Skeletal muscle tissue (tissue), 4 donors: ENCODE measurements around the gene DDX39B. TPM values are rescaled to one million over a fixed set of nuclear protein-coding genes. Genes with fewer than 3 reads are reported as not detected.
"Not testable (repeated sequence)": the region's sequence is repeated elsewhere in the genome, so short reads cannot be mapped to it uniquely, and the experiment has no call there.

Experiments
- H3K27ac ChIP-seq: one replicate; pipeline ENCODE4 v1.7.0; 2013; ENCODE audit warnings: mild to moderate bottlenecking, low read depth, low read length, inconsistent platforms
- H3K27me3 ChIP-seq, 3 donors: one replicate each; pipeline ENCODE4 v1.7.0; 2013; ENCODE audit warnings: low read length in 3 of 3; ENCODE audit not compliant: control insufficient read depth in 3 of 3, insufficient read depth in 3 of 3
- H3K36me3 ChIP-seq, 3 donors: one replicate each; pipeline ENCODE4 v1.7.0; 2013; ENCODE audit warnings: low read length in 3 of 3; ENCODE audit not compliant: control insufficient read depth in 3 of 3, insufficient read depth in 3 of 3
- H3K4me1 ChIP-seq, 3 donors: one replicate each; pipeline ENCODE4 v1.7.0; 2013; ENCODE audit warnings: low read length in 3 of 3, mild to moderate bottlenecking in 3 of 3; ENCODE audit not compliant: control insufficient read depth in 3 of 3, insufficient read depth in 3 of 3
- H3K4me3 ChIP-seq, 3 donors: one replicate each; pipeline ENCODE4 v1.7.0; 2013; ENCODE audit warnings: low read length in 3 of 3
- H3K9ac ChIP-seq, 3 donors: one replicate each; pipeline ENCODE4 v1.7.0; 2013; ENCODE audit warnings: low read length in 3 of 3, mild to moderate bottlenecking in 3 of 3, moderate library complexity in 2 of 3, low read depth in 1 of 3
- H3K9me3 ChIP-seq, 3 donors: one replicate each; pipeline ENCODE4 v1.7.0; 2013; ENCODE audit warnings: low read length in 3 of 3; ENCODE audit not compliant: control insufficient read depth in 3 of 3
- total RNA-seq: library from RNA; depleted of rRNA; stranded (reverse); fragments of >200 nt; gene quantifications from one replicate; pipeline ENCODE4 v1.2.3, GENCODE V29; 2014
- donor health status: Osteomylitis.

DDX39B gene
- total RNA-seq = 436 TPM

DNA sequence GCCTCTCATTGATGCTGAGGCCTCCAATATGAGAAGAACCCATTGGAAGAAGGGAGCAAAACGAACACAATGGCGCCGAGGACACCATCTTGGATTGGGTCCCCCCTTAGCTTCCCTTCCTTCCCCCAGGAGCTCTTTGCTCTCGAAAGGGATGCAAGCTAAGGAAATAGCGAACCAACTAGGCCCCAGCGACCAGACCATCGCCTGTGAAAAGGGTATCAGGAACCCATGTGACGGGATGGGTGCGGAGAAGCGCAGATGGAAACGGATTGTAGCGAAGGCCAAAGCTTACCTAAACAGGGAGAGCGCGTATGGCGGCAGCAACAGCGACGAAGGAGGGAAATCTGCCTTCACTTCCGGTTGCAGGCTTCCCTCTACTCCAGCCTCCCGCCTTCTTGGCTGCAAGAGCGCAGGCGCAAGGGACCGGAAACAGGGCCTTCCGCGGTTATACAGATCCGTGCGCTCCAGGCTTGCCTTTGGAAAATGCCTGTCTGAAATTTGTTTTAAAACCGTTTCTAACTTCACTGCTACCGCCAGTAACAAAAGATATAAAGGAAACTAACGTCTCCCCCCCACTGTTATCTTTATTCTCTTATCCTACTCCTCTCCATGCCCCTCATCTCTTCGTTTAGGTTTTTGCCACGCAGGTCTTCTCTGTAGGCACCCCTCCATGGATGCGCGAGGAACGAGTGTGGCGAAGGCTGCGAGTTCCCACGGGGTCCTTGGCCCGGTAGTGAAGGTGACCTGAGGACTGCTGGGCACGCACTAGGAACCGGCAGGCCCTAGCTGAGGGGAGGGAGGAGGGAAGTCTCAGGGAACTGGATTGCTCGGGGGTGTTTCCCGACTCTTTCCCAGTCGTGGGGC lies at the start of gene DDX39B:
Gene DDX39B (minus strand): TSS at position 346 of the 864 bp plus-strand sequence. CDS start 1,471 bp downstream, outside the sequence.
- peak within 1 kb of the TSS; percentile 84 to 99 (median 98) for H3K4me3 ChIP-seq
- H3K36me3 ChIP-seq = peaks cover 26 to 31% (median 30%) of the 10 kb centered on the region in 3 donors
- no peaks in the 10 kb centered on the region for H3K9me3 ChIP-seq
- peak within 1 kb of the TSS; percentile 97 to 99 (median 99) for H3K9ac ChIP-seq
- peaks cover 33 to 52% (median 36%) of the 10 kb centered on the region in 3 donors for H3K4me1 ChIP-seq
- H3K27me3 ChIP-seq = no peaks in the 10 kb centered on the region
- peak within 1 kb of the TSS; percentile 96 for H3K27ac ChIP-seq

DNA sequence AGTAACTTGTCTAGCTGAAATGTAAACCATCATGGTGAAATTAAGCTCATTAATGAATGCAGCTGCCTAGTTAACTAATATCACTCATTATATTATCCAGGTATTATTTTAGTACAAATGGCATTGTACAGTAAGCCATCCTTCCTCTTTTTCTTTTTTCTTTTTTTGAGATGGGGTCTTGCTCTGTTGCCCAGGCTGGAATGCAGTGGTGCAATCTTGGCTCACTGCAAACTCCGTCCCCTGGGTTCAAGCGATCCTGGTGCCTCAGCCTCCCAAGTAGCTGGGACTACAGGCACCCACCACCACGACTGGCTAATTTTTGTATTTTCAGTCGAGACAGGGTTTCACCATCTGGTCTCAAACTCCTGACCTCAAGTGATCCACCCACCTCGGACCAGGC lies 48.9 kb upstream of the DDX39B start:
- H3K27me3 ChIP-seq, H3K36me3 ChIP-seq, H3K9ac ChIP-seq, H3K4me3 ChIP-seq, H3K9me3 ChIP-seq, H3K27ac ChIP-seq, H3K4me1 ChIP-seq: not testable (repeated sequence)

DNA sequence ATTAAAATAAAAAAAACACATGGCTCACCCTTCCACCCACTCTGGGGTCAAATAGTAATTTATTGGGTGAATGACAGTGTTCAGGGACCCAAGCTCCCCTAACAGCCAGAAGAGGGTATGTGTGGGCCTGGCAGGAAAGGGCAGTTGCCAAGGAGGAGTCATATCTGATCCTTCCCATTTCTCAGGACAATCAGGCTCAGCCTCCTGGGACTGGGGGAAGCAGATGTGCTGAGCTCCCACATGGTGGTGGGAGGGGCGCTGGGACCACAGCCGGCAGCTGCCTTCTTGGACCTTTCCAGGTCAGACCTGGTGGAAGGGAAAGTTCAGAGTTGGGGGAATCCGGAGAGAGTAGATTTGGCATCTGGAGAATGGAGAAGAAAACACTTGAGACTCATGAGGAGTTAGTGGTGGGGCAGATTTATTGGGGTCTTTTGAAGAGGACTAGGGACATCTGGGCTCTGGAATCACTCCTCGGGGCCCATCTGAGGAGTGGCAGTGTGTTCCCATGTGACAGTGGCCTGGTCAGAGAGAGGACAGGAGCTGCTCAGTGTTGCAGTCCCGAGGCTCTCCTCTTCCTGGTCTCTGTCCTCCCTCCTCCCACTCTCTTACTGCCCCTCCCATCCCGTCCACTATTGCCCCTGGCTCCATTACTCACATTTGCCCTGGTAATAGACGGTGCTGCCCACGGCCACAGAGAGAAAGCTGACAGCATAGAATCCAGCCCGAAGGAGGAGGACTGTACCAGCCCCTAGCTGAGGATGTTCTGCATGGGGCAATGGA lies 47.3 kb upstream of the DDX39B start:
- Histone ChIP-seq H3K9ac (no peak overlapping the region), H3K27ac (no peak overlapping the region), H3K4me1 (peaks cover 0 to 2% (median 2%) of the 10 kb centered on the region in 3 donors), H3K9me3 (no peaks in the 10 kb centered on the region), H3K27me3 (no peaks in the 10 kb centered on the region), H3K4me3 (no peak overlapping the region), H3K36me3 (no peaks in the 10 kb centered on the region)

DNA sequence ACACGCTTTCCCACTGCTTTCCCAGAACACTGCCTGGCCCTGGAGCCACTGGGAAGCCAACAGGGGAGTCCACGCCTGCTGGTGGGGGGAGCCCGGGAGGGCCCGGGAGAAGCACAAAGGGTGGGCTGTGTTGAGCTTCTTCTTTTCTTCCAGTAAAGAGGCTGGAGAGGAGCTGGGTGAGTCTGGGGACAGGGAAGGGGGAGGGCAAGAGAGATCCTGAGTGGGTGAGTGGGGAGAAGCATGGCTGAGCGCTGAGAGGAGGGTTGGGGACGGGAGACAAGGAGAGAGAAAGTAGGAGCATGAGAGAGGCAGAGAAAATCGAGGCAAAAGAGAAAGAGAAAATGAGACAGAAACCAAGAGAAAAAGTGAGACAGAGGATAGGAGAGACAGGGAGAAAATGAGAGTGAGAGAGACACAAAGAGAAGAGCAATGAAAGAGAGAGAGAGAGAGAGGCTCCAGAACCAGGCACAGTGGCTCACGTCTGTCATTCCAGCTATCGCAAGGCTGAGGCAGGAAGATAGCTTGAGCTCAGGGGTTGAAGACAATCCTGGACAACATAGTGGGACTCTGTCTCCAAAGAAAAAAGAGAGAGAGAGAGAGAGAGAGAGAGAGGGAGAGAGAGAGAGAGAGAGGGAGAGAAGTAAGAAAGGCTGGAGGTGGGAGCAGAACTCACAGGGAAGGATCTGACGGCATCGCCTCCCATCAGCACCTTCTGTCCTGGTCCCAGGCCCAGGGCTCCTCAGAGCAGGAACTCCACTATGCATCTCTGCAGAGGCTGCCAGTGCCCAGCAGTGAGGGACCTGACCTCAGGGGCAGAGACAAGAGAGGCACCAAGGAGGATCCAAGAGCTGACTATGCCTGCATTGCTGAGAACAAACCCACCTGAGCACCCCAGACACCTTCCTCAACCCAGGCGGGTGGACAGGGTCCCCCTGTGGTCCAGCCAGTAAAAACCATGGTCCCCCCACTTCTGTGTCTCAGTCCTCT lies 46.3 kb upstream of the DDX39B start:
- H3K4me3 ChIP-seq = no peak overlapping the region
- H3K36me3 ChIP-seq = no peaks in the 10 kb centered on the region
- H3K27ac ChIP-seq = no peak overlapping the region
- no peak overlapping the region for H3K9ac ChIP-seq
- no peaks in the 10 kb centered on the region for H3K9me3 ChIP-seq
- H3K4me1 ChIP-seq = peaks cover 0 to 2% (median 2%) of the 10 kb centered on the region in 3 donors
- no peaks in the 10 kb centered on the region for H3K27me3 ChIP-seq

DNA sequence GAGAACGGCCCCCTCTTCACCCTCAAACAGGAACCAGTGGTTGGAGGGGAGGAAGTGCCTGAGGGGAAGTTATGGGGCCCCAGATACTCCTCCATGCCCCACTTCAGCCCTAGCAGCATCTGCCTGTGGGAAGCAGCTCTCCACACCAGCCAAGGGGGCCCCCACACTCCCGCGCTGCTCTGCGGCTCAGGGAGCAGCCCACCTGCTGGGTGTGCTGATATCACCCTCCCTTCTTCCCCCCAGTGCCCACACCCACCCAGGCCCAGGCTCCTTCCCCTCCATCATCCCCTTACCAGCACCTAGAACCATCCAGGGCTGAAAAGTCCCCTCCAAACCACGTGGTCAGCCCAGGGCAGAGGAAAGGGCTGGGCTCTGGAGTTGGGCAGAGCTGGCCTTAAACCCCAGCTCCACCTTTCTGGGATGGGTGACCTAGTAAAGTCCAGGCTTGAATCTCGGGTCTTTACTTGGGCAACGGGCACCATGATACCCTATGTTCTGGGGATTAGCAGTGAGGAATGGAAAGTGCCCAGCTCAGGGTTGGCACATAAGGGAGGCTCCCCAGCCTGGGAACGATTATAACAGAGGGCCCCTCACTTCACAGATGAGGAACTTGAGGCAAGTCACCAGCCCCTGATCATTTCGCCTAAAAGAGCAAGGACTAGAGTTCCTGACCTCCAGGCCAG lies 44.9 kb upstream of the DDX39B start:
- Histone ChIP-seq H3K4me3 (peak overlapping the region in 1 of 3 donors; percentile 12), H3K9me3 (no peaks in the 10 kb centered on the region), H3K4me1 (peaks cover 4 to 6% (median 6%) of the 10 kb centered on the region in 3 donors), H3K9ac (no peak overlapping the region), H3K27me3 (no peaks in the 10 kb centered on the region), H3K27ac (peak overlapping the region; percentile 25), H3K36me3 (no peaks in the 10 kb centered on the region)

DNA sequence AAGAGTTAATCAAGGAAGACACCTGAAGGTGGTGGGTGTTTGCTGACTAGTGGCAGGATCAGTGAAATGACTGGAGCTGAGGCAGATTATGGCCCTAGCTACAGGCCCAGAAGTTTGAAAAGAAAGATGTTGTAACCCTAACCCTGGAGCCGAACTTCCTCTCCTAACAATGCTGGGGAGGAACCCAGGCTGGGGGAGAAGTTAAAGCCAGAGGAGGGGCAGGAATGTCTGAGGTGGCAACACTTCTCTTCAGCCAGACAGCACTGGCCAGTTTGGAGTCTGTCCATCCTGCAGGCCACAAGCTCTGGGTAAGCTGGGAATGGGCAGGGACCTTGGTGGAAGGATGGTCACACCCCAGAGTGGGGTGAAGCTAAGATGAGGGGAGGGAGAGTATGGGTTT lies 44.2 kb upstream of the DDX39B start, which contains the start of gene LST1:
Gene LST1 (plus strand): TSS at position 270 of the 400 bp plus-strand sequence. CDS start 1,023 bp downstream, outside the sequence.
- Histone ChIP-seq H3K4me1 (peaks cover 11 to 14% (median 13%) of the 10 kb centered on the region in 3 donors), H3K36me3 (no peaks in the 10 kb centered on the region), H3K9ac (no peak within 1 kb of the TSS), H3K9me3 (no peaks in the 10 kb centered on the region), H3K4me3 (peak within 1 kb of the TSS in 1 of 3 donors; percentile 12), H3K27ac (peak within 1 kb of the TSS; percentile 25), H3K27me3 (no peaks in the 10 kb centered on the region)

DNA sequence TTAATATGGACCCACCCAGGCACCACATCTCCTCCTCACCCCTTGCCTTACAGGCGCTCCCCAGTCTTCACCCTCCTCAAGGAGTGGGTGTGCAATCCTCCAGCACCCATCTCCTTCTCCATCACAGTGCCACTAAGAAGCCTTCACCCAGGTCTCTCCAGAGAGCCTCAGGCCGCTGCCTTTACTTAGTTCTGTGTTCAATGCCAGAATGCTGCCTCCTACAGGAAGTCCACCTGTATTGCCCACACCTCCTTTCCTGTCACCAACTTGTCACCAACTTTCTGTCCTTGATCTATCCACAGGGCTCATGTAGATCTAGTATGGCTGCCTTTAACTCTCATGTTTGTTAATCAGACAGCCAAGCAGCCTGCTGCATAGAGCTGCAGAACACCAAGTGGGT lies 43.7 kb upstream of the DDX39B start:
- Histone ChIP-seq H3K9ac (no peak overlapping the region), H3K36me3 (no peaks in the 10 kb centered on the region), H3K27ac (no peak overlapping the region), H3K4me1 (peaks cover 16 to 18% (median 16%) of the 10 kb centered on the region in 3 donors), H3K4me3 (no peak overlapping the region), H3K27me3 (no peaks in the 10 kb centered on the region), H3K9me3 (no peaks in the 10 kb centered on the region)

DNA sequence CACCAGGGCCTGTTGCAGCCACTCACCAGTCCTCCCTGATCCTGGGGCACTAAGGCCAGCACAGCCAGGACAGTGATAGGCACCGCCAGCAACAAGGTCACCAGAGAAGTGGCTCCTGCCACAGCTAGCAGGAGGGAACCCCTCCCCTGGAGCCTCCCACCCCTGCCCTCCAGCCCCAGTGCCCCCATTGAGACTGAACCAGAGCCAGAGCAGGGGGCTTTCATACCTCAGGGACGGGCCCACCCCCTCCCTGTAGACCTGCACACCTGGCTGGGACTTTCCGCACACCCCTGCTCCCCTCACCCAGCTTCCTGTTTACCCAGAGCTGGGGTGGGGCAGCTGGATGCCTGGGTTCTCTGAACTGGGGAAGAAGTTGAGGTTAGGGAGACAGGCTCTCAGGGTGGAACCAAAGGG lies 40.4 kb upstream of the DDX39B start, which contains the start of gene LTB:
Gene LTB (minus strand): TSS at position 195 of the 414 bp plus-strand sequence. CDS start 7 bp downstream, at position 188.
- Histone ChIP-seq H3K27me3 (no peaks in the 10 kb centered on the region), H3K4me3 (peak within 1 kb of the TSS; percentile 89 to 96 (median 95)), H3K9me3 (no peaks in the 10 kb centered on the region), H3K4me1 (peaks cover 15 to 18% (median 16%) of the 10 kb centered on the region in 3 donors), H3K36me3 (no peaks in the 10 kb centered on the region), H3K27ac (peak within 1 kb of the TSS; percentile 65), H3K9ac (peak within 1 kb of the TSS; percentile 90 to 96 (median 91))
